NCI-H2171 (cell line): ENCODE results near the gene BAG1.

Source experiments
- DNase-seq: peaks from one replicate; lab custom pipeline; 2025; lab: John Stamatoyannopoulos, UW

Gene BAG1

DNA sequence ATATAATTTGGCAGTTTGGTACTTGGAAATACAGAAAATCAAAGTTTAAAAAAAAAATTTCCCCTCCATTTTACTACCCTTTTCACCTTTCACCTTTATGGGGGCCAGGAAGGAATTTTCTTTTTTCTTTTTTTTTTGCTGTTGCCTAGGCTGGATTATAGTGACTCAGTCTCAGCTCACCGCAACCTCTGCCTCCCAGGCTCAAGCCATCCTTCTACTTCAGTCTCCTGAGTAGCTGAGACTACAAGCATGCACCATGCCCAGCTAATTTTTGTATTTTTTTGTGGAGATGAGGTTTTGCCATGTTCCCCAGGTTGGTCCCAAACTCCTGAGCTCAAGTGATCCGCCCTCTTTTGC lies 9.4 kb upstream of the BAG1 start:
- DNase-seq = no peak

DNA sequence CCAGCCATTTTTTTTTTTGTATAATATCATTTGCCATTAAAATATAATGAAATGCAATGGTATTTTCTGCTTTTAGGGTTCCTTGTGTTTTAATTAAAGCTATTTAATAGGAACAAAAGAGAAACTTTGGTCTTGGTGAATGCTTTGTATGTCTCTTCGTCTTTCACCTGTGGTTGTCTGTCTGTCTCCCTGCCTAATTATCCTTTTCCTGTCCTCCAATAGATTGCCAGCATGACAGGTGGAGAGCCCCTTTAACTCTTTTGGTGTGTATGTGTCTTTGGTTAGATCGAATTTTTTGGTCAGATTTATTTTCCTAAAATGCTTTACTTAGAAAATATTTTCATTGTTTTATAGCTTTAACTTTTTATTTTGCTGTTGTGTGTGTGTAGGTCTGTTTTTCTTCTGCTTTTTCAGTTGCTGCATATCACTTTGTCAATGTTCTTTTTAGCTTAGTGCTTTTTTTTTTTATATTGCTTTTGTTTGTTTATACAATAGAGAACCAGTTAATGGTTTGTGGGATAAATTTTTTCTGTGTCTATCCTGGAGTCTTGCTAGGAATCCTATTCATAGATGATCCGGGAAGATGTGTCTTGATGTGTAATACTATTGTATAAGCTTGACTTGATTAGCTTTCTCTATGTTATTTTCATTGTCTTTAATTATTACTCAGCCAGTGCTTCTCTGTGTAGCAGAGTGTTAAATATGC lies 8.9 kb upstream of the BAG1 start:
- DNase-seq = no peak

DNA sequence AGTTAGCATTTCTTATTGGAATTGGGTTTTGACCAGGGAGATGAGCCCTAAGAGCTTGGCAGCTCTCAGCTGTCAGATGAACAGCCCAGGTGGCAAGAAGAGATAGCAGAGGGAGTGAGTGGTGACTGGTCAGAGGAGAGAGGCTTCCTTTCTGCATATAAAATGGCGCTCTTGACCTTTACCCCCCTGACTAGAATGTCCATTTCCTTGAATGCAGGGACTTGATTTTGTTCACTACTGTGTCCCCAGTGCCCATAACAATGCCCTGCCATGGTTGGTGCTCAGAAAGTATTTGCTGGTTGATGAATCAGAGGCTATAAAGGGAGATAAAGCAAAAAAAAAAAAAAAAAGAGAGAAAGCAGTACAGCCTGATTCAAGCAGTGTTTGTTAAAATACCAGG lies 7.6 kb upstream of the BAG1 start:
- no peak for DNase-seq

DNA sequence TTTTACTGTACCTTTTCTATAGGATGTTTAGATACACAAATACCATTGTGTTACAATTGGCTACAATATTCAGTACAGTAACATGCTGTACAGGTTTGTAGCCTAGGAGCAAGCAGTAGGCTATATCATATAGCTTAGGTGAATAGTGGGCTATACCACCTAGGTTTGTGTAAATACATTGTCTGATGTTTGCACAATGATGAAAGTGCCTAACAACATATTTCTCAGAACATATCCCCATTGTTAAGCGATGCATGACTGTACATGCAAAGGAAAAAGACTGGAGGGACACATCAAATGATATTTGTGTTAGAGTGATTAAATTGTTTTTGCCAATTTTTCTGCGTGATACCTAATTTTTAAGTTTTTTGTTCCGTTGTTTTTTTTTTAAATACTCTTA lies 5.6 kb upstream of the BAG1 start:
- no peak for DNase-seq

DNA sequence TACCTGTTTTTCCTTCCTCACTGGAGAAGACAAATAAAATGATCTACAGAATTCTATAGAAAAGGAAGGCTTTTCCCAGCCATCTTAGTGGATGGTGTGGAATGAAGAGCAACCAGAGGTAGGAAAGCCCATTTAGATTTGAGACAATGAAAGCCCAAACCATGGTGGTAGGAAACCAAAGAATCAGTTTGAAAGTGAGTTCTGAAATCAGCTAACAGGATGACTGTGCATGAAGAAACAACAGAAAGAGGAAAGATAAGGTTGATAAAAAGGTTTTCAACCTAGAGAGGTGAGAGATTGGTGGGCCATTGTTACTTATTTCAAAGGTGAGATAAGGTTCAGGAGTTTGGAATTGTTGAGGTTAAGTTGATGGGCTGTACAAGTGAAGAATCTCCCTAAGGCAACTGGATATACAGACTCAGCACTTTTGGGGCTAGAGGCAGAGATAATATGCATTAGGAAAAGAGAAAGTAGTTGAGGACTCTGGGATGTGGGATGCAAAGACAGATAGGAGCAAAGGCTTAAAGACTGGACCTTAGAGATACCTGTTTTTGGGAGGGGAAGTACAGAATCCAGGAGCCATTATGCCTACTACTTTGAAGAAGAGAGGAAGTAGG lies 2.8 kb upstream of the BAG1 start:
- DNase-seq = no peak

DNA sequence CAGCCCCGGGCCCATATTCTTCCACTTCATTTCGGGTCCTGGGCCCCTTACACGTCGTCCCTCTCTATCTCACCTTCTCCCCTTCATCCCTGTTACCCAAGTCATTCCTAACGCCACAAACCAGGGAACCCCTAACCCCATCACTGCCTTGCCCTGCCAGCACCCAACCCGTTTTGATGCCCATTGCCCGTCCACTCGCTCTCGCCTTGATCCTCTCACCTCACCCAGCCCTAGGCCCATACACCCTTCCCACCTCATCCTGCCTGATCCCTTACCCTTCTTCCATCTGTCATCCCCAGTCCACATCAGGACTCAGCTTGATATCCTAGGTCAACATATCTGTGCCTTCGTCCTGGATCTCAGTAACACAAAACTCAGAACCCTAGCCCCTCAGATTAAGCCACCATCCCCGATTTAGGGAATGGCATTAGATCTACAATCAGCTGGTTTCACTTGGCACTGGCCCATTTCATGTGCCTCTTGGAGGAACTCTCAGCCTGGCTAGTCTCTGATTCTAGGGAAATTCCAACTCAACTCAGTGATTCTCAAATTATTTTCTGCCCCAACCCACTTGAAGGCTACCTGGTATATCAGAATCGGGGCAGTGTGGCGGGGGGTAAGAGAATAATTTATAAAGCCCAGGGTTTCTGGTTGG lies 830 bp upstream of the BAG1 start:
- DNase-seq = no peak

DNA sequence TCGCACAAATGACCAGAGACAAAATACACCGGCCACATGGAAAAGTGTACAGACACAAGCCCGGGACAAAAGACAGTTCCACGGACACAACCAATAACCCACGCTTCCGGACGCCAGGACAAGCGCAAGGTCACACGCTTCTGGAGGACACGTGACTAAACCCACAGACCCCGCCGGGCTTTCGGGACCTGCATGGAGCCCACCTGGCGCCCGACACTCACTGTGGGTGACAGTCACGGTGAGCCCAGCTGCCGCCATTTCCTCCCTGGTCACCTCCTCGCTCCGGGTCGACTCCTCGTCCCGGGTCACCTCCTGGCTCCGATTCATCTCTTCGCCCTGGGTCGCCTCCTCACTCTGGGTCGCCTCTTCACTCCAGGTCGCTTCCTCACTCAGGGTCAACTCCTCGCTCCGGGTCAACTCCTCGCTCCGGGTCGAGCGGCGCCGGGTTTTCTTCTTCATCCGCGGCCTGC lies 470 bp downstream of the BAG1 start:
- no peak for DNase-seq

DNA sequence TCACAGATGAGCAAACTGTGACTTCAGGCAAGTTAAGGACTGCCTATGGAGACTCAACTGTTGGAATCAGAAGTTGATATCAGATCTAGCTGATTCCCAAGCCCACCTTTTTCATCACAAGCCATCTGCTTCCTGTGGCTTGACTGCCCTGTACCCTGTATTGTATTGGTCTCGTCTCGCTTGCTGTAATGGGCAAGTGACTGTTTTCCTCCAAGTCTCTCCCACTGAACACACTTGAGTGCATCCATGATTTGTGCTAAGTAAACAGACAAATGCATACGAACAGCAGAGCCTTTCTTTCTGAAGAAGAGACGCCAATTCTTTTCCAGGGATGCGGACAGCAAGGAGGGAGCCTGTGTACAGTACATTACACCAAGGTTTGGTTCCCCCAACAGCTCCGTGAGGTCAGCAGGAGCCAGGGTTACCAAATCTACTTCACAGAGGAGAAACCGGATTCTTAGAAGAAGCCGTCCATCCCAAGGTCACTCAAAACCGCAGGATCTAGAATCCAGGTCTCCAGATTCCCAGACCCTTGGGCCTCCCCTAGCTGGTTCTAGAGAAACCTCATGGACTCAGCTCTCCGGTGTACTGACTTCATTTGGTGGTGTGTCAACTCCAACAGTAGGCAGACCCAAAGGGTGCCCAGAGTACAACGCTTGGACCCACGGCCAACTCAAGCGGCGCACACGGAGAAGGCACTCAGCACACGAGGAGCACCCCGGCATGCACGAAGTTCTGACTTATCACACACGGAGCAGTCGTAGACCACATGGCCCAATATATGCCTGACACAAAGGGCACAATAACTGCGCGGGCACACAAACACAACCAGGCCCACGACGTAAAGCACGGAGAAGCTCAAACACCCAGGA lies 1.1 kb downstream of the BAG1 start:
- no peak for DNase-seq

DNA sequence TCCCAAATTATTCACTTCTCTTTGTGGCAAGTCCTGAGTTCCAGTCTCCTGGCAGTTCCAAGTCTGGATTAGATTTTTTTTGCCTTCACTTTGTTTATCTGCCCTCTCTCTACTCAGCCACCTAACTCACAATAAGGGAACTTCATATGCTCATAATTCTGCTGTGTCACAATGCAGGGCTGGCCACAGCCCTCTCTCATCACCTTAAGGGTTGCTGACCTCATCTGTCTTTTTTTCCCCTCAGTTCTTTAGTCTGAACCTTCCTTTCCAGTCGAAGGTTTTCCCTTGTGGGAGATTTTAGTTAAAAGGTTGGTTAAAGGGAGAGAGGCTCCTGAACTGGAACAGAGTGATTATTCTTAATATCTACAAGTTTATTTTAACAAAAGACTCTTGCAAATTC lies 4.1 kb downstream of the BAG1 start:
- DNase-seq = no peak

DNA sequence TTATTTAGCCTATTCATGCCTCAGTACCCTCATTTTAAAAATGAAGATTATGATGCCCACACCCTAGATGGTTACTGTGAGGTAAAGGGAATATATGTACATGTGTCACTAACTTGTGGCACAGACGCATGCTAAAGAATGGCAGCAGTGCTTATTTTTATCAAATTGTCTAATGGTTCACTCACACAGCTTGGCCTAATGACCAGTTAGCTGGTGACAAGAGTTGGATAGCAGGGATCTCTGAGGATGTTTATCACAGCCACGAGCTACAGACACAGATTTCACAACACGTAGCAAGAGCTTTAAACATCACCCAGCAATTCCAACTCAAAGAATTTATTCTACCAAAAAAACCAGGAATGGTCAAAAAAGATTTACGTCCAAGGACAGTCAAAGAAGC lies 7.2 kb downstream of the BAG1 start:
- no peak for DNase-seq

DNA sequence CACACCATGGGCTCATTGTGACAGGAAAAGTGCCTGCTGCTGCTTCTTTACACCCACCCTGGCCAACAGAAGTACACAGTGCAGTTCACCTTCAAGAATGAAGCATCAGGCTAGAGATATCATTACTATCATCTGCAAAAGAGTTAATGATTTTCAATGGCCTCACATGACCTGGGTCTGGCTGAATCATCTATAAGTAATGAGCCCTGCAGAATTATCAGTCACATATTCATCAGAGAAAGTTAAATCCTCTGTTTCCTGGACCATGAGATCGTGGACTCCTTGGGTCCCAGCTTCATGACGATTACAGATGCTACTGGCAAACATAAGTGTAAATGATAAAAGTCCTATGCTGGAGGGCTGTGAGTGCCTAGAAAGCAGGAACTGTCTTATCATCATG lies 8.3 kb downstream of the BAG1 start:
- DNase-seq = no peak

DNA sequence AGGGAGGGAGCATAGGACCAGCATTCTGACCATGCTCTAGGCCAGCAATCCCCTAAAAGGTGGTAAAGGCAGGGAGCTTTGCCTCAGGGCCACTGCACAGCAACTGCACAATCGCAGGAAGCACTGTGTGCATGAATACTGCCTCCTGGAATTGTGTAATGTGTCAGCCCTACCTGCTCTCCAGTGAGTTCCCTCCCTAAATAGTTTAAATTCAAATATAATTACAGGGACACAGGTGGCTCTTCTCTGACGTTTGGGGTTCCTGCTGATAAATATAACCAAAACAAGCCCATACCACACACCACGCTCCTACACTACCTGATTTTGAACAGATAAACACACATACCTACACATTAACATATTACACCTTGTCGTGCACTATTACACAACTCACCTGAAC lies 9.0 kb downstream of the BAG1 start:
- DNase-seq = no peak

DNA sequence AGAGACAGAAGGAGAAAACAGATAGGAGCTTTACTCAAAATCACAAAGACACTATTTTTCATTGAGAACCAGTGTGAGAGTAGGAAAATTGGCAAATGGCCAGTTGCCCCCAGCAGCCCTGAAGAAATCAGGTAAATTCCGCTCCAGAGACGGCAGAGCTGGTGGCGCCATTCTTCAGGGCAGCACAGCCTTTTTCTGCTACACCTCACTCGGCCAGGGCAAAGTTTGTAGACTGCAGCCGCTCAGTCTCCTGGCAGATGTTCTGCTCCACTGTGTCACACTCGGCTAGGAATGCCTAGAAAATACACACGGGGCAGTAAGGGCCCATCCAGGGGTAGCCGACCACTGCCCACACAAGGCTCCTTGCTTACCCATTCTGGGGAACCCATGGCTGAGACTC lies 9.5 kb downstream of the BAG1 start:
- no peak for DNase-seq

DNA sequence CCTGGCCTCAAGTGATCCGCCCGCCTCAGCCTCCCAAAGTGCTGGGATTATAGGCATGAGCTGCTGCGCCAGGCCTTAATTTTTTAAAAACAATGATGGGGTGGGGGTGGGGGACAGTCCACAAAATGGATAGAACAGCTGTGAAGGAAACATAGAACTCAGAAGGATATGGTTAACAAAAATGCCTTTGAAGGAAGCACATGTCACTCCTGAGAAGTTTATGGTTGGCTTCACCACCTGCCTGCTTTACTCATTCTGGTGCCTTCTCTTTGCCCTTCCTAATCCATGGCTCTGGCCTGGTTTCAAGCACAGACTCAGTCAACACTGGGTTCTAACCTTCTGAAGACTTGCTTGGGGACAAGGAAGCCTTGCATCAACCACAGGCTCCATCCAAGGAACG lies 10.3 kb downstream of the BAG1 start:
- DNase-seq = no peak

DNA sequence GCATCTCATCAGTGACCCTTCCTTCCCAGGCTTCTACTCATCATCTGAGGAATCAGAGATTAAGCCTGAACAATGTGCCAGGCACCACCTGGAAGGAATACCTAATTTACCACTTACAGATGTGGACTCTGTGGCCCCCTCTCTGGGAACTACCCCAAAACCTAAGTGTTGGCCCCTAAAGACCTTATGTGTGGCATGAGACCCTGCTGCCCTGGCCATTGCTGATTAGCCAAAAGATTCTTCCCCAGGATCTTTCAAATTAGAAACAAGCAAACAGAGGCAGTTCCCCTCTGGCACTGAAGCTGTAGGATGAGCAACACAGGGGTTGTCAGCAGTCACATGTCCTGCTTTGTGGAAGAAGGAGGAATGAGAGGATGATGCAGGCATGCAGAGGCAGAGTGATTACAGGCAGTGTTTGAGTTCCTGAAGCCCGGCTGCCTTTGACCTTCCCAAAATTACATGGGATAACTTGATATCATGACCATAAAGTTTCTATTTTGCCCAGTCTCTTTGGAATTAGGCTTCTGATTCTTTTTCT lies 14.0 kb downstream of the BAG1 start:
- no peak for DNase-seq

DNA sequence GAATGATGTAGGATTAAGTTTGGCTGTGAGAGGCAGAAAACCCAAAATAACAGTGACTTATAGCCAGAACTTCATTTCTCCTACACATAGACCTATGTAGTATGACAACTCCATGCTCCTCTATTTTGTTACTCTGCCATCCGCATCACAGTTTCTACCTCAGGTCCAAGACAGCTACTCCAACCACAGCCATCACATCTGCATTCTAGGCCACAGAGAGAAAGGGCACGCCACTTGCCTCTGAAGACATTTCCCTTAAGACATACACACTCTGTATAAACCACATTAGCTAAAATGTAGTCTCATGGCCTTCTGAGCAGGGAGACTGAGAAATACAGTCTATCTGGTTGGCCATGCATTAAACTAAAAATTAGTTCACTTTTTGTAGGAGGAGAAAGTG lies 14.5 kb downstream of the BAG1 start:
- no peak for DNase-seq

DNA sequence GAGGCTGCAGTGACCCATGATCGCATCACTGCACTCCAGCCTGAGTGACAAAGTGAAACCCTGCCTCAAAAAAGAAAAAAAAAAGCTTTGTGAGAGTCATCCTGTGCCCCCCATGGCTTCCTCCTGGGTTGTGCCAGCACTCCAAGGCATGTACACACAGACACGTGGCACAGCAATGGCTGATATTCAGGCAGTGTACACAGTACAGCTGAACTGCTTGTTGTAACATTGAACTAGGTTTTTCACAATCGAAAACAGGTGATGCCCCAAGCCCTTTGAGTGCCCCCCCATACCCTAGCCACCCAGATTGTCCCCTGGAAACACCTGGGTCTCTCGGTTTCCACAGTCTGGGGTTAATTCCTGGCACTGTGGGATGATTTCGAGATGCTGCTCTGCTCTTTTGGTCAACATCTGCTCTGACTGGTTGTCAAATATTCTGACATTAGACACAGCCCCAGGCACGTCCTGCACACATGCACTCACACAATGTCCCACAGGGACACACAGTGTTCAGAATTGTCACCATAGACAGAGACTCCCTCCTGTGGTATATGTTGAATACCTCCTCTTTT lies 15.3 kb downstream of the BAG1 start:
- no peak for DNase-seq

DNA sequence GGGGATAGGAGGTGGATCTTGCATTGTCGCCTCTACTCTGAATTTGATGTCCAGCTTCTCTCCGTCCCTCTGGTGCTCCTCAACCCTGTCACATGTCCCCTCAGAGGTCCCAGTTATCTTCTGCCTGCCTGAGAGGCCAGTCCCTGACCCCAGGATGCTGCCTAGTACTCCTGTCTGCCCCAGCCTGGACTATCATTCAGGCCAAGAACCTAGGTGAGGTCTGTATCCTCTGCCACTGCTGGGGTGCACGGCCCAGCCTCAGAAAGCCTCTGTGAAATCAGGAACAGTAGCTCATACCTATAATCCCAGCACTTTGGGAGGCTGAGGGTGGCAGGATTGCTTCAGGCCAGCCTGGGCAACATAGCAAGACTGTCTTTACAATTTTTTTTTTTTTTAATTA lies 15.9 kb downstream of the BAG1 start:
- no peak for DNase-seq

DNA sequence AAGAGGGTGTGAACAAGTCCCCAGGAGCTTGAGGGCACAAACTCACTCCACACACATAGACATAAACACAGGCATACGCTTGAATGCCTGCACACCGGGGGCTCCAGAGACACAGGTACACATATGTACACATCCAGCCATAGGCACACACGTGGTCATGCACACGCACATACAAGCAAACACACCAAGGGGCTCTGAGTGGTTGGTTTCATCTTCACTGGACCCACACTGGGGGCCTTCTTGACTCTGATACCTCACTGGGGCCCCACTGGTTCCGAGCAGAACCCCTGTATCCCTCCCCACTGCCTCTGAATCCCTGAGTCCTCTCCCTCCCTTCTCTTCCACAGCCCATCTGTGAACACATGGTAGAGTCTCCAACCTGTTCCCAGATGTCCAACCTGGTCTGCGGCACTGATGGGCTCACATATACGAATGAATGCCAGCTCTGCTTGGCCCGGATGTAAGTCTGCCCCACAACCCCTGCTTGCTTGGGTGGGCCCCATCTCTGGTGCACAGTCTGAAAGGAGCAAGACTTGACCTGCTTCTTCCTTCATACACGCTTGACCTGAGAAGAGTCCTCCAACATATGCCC lies 18.1 kb downstream of the BAG1 start:
- no peak for DNase-seq

DNA sequence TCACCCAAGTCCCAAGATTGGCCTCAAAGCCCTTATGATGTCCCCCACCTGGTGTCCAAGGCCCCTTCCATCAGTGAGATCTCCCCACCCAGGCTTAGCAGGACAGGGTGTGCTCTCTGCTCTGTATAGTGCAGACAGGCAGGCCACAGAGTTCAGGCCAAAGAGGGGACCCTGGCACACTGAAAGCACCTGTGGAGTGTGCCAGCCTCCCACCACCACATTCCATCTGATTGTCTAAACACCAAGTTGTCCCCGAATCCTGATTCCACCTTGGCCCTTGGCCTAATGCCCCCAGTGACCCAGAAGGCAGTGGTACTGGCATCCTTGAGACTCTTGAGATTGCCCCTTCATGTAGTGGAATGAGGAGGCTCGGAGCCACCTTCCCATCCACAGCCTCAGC lies 19.2 kb downstream of the BAG1 start:
- no peak for DNase-seq

DNA sequence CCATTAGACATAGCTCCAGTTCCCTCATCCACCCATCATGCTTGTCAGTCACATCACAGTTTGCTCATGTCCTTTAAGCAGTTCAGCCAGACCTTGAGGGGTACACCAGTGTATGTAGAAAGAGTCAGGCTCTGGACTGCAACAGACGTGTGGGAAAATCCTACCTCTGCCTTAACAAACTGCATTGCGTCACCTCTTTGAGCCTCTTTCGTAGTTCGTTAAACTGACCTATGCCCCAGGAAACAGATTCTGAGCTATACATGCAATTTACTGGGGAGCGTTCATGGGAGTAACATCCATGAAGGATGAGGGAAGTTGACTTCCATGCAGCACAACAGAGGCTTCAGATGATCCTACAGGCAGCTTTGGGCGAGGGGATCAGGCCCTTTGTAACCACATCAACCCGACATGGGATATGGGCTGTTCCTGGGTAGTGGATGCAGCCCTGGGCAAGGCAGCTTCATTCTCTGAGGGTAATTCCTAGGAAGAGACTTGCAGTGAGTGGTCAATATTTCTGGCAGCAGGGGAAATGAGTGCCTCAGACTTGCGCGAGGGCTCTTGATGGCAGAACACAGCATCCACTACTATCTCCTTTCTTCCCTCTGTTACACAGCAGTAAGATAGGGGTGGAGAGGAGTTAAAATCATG lies 20.2 kb downstream of the BAG1 start:
- no peak for DNase-seq
